GM19438 (cell line): Measurements from ENCODE around the gene RNH1.
"Not testable (repeated sequence)": the region's sequence is repeated elsewhere in the genome, so short reads cannot be mapped to it uniquely, and the experiment has no call there.

Source experiments
- ATAC-seq: cut with Tn5 transposase; IDR thresholded peaks from one replicate; pipeline ENCODE4 v1.9.1; 2021; ENCODE audit warnings: low read depth; ENCODE audit not compliant: unreplicated experiment

Gene RNH1

GRCh38 chr11:520428-521176, 13.6 kb upstream of the RNH1 start:
- no peak for ATAC-seq

- peak; percentile 87 for ATAC-seq
These were observed 11.6 kb upstream of the RNH1 start for GRCh38 chr11:518463-519202.

DNA sequence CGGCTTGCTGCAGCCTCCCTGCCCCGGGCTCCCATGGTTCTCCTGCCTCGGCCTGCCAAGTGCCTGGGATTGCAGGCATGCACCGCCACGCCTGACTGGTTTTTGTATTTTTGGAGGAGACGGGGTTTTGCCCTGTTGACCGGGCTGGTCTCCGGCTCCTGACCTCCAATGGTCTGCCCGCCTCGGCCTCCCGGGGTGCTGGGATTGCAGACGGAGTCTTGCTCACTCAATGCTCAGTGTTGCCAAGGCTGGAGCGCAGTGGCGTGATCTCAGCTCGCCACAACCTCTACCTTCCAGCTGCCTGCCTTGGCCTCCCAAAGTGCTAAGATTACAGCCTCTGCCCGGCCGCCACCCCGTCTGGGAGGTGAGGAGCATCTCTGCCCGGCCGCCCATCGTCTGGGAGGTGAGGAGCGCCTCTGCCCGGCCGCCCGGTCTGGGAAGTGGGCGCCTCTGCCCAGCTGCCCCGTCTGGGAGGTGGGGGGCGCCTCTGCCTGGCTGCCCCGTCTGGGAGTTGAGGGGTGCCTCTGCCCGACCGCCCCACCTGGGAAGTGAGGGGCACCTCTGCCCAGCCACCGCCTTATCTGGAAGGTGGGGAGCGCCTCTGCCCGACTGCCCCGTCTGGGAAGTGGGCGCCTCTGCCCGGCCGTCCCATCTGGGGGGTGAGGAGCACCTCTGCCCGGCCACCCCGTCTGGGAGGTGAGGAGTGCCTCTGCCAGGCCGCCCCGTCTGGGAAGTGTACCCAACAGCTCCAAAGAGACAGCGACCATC, 10.1 kb upstream of the RNH1 start:
- not testable (repeated sequence) for ATAC-seq

- ATAC-seq = no peak
These were observed 9.4 kb upstream of the RNH1 start for GRCh38 chr11:516400-516799.

DNA sequence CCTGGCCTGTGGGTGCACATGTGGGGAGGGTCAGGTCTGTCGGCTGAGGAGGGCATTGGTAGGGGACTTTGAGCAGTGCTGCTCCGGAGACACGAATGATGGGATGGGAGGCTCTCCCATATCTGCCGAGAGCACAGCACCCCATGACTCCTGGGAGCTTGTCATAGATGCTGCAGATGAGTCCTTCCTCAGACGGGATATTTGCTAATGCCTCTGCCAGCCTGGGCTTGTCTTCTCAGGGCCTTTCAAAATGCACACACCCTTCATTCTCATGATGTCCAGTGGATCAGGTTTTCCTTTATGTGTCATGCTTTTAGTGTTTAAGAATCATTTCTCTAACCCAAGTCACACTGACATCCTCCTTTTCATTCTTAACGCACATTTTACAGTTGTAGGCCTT, 8.1 kb upstream of the RNH1 start:
- no peak for ATAC-seq

DNA sequence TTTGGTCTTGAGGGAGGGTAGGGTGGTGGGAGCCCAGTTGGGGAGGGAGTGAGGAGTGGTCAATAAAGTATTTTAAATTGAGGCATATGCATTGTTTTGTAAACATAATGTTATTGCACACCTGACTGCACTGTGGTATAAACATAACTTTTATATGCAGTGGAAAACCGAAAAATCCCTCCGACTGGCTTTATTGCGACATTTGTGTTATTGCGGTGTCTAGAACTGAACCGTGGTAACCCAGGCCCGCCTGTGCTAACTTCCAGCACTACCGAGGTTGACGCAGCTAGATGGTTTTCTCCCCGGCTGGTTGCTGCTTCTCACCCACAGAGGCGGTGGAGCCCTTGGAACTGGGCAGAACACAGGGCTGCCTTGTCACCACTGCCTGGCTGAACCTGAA, 7.6 kb upstream of the RNH1 start:
- ATAC-seq = no peak

DNA sequence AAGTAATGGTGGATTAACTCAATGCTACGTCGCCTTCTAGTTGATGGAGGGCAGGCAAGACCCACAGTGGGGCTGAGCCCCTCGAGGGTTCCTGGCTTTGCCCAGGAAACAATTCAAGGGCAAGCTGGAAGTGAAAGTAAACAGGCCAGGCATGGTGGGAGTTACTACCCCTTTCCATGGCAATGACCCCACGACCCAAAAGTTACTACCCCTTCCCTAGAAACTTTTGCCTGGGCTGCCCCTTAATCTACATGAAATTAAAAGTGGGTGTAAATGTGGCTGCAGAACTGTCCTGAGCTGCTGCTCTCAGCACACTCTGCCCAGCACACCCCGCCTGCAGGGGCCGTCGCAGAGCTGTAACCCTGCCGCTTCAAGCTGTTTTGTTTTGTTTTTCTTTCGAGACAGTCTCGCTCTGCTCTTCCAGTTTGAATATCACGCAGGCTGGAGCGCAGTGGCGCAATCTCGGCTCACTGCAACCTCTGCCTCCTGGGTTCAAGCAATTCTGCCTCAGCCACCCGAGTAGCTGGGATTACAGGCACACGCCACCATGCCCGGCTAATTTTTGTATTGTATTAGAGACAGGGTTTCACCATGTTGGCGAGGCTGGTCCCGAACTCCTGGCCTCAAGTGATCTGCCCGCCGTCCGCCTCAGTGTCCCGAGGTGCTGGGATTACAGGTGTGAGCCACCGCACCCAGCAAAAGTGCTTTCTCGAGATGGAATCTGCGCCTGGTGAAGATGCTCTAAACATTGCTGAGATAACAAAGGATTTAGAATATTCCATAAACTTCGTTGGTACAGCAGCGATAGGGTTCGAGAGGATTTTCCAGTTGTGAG, 5.9 kb upstream of the RNH1 start:
- ATAC-seq = no peak

DNA sequence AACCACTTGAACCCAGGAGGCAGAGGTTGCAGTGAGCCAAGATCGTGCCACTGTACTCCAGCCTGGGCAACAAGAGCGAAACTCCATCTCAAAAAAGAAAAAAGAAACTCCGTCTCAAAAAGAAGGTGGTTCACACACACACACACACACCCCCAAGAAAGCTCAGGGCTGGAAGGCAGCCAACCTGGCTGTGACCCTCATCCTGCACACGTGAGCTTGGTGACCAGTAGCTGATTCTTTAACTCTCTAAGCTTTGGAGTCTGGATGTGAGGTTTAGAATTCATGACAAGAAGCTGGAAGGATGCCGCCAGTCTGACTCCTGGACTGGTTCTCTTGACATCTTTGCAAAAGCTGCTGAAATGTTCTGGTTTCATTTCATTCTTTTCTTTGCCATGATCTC, 1.9 kb upstream of the RNH1 start:
- ATAC-seq = no peak

GRCh38 chr11:507727-508515, 879 bp upstream of the RNH1 start:
- ATAC-seq = no peak

GRCh38 chr11:506238-506994, 626 bp downstream of the RNH1 start:
- peak; percentile 56 for ATAC-seq

DNA sequence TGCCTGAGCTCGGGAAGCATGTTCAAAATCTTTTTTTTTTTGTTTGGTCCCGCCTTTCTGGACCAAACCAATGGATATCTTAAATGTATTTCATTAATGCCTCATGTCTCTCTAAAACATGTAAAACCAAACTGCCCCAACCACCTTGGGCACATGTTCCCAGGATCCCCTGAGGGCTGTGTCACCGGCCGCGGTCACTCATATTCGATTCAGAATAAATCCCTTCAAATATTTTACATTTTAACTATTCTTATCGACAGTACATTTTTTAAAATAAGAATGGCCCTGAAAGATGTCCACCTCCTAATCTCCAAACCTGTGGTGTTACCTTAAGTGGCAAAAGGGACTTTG, 2.1 kb downstream of the RNH1 start:
- ATAC-seq = no peak

- no peak for ATAC-seq
These were observed 2.7 kb downstream of the RNH1 start for GRCh38 chr11:504053-504993.

- no peak for ATAC-seq
These were observed 3.7 kb downstream of the RNH1 start for GRCh38 chr11:503179-503981.

GRCh38 chr11:502288-503178, 4.5 kb downstream of the RNH1 start:
- ATAC-seq = no peak

GRCh38 chr11:501683-502287, 5.3 kb downstream of the RNH1 start:
- ATAC-seq = no peak
